AG08395 (cell line): ENCODE results near the gene SAXO1.
"Not testable (repeated sequence)": the region's sequence is repeated elsewhere in the genome, so short reads cannot be mapped to it uniquely, and the experiment has no call there.

Experiments
- DNase-seq: peaks from one replicate; pipeline ENCODE4 v3.0.0; 2012; ENCODE audit warnings: mixed read lengths, low spot score

Gene SAXO1

GRCh38 chr9:18999173-18999785 is 33.7 kb downstream of the SAXO1 start:
- no peak for DNase-seq

DNA sequence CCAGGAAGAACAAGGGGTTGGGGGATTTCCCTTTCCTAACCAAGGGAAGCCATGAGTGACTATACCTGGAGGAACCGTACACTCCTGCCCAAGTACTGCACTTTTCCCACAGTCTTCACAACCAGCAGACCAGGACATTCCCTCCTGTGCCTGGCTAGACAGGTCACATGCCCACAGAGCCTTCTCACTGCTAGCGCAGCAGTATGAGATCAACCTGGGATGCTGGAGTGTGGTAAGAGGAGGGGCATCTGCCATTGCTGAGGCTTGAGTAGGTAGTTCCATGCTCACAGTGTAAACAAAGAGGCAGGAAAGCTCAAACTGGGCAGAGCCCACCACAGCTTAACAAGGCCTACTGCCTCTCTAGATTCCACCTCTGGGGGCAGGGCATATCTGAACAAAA is 35.9 kb downstream of the SAXO1 start:
- no peak for DNase-seq

- DNase-seq: no peak
Measured at GRCh38 chr9:18996211-18996610, 36.8 kb downstream of the SAXO1 start.

DNA sequence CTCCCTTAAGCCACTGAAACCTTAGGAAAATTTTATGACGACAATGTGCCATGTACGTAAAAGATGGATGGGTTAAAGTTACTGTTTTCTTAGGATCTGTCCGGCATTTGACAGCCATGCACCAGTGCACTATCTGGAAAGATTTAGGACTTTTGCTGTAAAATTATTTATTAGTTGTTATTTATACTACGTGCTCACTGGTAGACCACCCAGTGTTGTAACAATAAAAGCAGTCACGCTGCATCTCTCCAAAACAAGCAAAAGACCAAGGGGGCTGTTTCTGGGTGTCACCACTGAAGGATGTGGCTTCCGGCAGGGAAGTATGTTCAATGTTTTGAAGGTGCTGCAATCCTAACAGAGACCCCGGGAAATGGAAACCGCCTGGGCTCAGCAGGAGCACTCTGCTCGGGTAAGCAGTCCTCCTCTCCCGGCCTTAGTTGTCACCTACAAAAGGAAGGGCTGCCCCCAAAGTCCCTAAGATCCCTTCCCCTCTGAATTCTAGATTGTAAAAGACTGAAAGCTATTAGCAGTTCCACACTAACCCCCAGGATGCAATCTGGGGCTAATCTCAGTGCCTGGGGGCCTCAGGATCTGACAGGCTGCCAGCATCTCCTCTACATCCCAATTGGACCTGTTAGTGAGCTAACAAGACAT is 38.6 kb downstream of the SAXO1 start:
- DNase-seq: no peak

- not testable (repeated sequence) for DNase-seq
Measured at GRCh38 chr9:18991197-18991596, 41.8 kb downstream of the SAXO1 start.

GRCh38 chr9:18990494-18990893 is 42.5 kb downstream of the SAXO1 start:
- no peak for DNase-seq

GRCh38 chr9:18989865-18990264 is 43.1 kb downstream of the SAXO1 start:
- DNase-seq: no peak

DNA sequence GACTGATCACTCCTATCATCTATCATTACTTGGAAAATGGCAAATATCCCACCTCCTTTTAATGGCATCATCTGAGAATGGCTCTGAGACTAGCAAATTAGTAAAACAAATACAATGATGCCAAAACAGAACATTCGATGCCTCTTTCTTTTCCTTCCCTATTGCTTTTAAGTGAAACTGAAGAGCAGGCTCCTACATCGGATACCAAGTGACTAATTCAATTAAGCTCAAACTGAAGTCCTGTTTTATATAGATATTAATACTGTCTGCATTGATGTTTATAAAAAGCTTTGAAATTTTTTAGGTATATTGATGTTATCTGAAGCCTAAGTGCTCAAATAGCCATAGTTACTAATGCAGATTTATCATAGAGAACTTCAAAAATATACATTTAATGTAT is 43.9 kb downstream of the SAXO1 start:
- no peak for DNase-seq

DNA sequence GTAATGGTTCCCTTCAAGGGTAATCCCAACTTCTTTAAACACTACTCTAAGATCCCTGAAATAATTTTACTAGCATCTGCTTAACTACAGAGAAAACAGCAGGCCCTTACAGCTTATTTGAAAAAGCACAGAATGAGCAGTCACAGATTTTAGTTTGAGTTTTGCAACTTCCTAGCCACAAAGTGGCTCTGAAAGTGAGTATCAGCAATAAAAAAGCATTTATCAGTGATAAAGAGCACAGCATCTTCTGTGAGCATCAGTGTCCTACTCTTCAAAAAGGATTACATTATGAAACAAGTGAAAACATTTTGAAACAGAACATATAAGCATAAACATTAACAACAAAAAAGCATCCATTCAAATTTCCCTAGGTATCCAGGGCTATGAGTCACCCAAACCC is 45.0 kb downstream of the SAXO1 start:
- no peak for DNase-seq

GRCh38 chr9:18985996-18986395 is 47.0 kb downstream of the SAXO1 start:
- no peak for DNase-seq

GRCh38 chr9:18985464-18985951 is 47.5 kb downstream of the SAXO1 start:
- DNase-seq: peak; percentile 15

GRCh38 chr9:18982262-18982620 is 50.8 kb downstream of the SAXO1 start:
- no peak for DNase-seq

- DNase-seq: no peak
Measured at GRCh38 chr9:18981476-18982261, 51.3 kb downstream of the SAXO1 start.

DNA sequence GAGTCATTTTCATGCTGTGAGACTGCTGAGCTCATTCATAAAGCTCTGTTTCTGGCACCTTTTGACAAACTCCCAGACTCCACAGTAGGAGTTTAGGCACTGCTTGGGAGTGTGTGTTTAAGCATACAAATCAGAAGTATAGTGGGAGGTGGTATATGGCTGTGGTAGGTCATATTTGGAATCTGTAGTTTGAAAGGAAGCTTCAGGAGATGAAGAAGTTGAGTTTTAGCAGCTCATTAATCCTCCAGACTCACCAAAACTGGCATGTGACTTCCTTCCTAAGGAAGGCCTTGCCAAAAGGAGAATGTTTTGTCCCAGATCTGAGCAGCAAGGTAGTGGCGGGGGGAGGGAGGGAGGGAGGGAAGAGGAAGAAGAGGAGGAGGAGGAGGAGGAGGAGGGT is 52.8 kb downstream of the SAXO1 start:
- DNase-seq: no peak

DNA sequence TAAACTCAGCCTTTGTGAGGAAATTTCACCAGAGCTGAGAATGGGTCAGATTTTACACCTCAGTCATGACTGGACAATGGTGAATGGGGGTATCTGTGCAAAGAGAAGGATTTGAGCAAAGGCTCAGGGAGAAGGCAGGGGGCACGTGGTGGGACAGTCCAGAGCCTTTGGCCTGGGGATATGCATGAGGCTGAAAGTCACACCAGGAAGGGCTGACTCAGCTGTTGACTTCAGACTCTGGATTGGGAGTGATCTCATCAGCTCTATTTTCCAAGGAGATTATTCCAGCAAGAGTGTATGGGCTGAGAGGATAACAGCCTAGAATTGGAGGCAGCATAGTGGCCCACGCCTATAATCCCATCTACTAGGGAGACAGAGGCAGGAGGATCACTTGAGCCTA is 53.6 kb downstream of the SAXO1 start:
- DNase-seq: peak; percentile 69

- DNase-seq: no peak
Measured at GRCh38 chr9:18978188-18978587, 54.8 kb downstream of the SAXO1 start.

DNA sequence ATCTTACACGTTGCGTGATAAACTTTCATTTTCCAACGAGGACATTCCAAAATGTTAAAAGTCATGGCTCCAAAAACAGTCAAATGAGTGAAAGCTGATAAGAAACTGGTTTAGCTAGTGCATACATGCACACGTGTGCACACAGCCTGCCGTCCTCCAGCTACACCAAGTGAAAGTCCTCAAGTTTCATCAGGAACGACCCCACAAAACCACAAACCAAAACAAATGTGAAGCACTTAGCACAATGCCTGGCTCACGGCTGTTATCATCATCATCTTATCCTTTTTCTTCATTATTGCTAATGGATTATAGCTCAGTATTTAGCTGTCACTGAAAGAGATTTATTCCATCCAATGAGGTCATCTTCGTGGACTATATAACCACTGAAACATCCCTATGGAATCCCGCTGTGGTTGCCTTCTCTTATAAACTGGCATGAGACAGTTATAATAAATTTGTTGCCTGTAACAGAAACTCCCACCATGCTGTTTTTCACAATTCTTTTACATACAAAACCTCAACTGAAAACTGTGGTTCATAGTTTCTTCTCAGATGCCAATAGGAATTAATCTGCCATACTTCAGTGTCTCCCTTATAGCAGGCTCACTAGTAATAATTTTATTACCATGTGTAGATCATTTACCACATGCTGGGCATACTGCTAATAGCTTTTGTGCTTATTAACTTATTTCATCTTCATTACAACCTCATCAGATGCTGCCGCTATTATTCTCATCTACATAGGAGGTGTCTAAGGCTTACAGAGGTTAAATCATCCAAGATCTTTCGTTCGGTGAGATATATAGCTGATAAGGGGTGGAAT is 56.1 kb downstream of the SAXO1 start:
- peak; percentile 70 for DNase-seq

DNA sequence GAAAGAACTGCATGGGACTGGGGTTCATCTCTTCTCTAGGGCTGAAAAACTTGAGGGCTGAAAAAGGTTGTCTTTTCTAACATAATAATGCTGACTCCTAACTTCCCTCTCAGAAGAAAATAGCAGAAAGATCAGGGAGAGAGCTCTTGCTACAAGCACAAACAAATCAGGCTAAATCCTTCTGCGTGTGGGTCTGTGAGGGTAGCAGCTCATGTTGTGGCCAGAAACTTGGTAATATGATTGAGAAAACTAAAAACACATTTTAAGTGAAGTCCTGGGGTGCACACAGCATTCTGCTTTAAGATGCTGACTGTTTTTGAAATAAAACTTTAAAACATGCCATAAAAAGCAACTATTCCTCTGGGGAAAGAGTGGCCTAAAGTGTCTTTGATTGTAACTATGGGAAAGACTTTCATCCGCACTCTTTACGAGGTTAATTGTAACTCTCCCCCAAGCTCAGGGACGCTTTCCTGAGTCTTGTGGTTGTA is 56.7 kb downstream of the SAXO1 start:
- DNase-seq: peak; percentile 9

DNA sequence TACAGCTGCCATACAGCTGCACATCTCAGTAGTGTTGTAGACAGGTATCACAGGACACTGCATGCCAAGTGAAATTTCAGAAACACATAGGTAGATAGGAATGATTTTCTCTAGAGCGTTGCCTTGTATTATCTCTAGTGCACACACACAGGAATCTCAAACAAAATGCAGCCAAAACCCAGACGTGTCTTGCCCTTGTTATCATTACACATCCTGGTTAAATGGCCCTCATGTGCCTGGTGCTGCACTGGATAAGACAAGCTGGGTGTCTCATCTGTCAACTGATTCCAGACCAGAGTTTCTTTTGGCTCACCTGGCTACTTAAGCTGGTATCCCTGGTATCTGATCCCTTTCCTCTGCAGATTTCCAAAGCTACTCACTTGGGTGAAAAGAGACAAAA is 59.7 kb downstream of the SAXO1 start:
- no peak for DNase-seq

GRCh38 chr9:18972675-18973074 is 60.3 kb downstream of the SAXO1 start:
- no peak for DNase-seq

GRCh38 chr9:18971909-18972308 is 61.1 kb downstream of the SAXO1 start:
- no peak for DNase-seq

DNA sequence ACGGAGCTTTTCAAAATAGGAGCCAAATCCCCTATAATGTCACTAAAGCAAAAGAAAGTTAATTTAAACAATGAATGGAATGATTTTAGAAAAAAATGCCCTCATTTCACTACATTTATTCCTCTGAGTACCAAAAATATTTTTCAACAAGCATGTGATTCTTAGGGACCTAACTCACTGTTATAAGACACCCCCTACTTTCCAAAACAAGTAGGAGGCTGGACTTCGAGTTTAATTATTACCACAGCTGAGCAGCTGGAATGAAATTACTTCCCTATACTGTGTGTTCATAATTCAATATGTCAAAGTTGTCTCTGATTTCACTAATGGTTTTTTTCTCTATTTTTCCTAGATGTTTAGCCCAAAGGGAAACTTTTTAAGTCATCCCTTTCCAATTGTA is 61.6 kb downstream of the SAXO1 start:
- DNase-seq: no peak
